Astrocyte (in vitro differentiated cells and primary cell): ENCODE measurements around the gene PODNL1. TPM values are rescaled to one million over a fixed set of nuclear protein-coding genes. Genes with fewer than 3 reads are reported as not detected.

ENCODE experiments used
- DNase-seq: peaks from one replicate; pipeline ENCODE4 v3.0.0-alpha.2; 2010; ENCODE audit warnings: low read depth
- FAIRE-seq: peaks from 2 replicates; lab custom pipeline; 2011; peaks lifted over from hg19 to GRCh38; lab: Jason Lieb, UNC
- H2AFZ ChIP-seq: 2 replicates; pipeline ENCODE4 v1.6.0; 2012; ENCODE audit warnings: low read depth, low read length, inconsistent platforms
- H3K27ac ChIP-seq: 2 replicates; pipeline ENCODE4 v1.5.1; 2011; ENCODE audit warnings: low read depth, low read length, inconsistent platforms
- H3K27me3 ChIP-seq: 2 replicates; pipeline ENCODE4 v1.6.0; 2011; ENCODE audit warnings: low read length, inconsistent platforms; ENCODE audit not compliant: insufficient read depth
- H3K36me3 ChIP-seq: 2 replicates; pipeline ENCODE4 v1.5.1; 2011; ENCODE audit warnings: low read length, inconsistent platforms; ENCODE audit not compliant: insufficient read depth
- H3K4me1 ChIP-seq: 2 replicates; pipeline ENCODE4 v1.5.1; 2011; ENCODE audit warnings: low read length, inconsistent platforms; ENCODE audit not compliant: insufficient read depth
- H3K4me2 ChIP-seq: 2 replicates; pipeline ENCODE4 v1.6.0; 2012; ENCODE audit warnings: low read length, inconsistent platforms
- H3K4me3 ChIP-seq: 2 replicates; pipeline ENCODE4 v1.5.1; 2011; ENCODE audit warnings: low read depth, mild to moderate bottlenecking, low read length, inconsistent platforms; ENCODE audit not compliant: insufficient read depth
- H3K79me2 ChIP-seq: 2 replicates; pipeline ENCODE4 v1.6.0; 2012; ENCODE audit warnings: mild to moderate bottlenecking, low read length, inconsistent platforms; ENCODE audit not compliant: insufficient read depth
- H3K9ac ChIP-seq: 2 replicates; pipeline ENCODE4 v1.6.0; 2012; ENCODE audit warnings: mild to moderate bottlenecking, low read length, inconsistent platforms
- H3K9me3 ChIP-seq: 2 replicates; pipeline ENCODE4 v1.5.1; 2012; ENCODE audit warnings: low read depth, mild to moderate bottlenecking, low read length, inconsistent platforms; ENCODE audit not compliant: insufficient read depth
- H4K20me1 ChIP-seq: 2 replicates; pipeline ENCODE4 v1.6.0; 2012; ENCODE audit warnings: low read length, inconsistent platforms; ENCODE audit not compliant: insufficient read depth
- H3K27ac Mint-ChIP-seq: one replicate; pipeline ENCODE4 v1.8.0; 2021; ENCODE audit warnings: mild to moderate bottlenecking, mixed read lengths; ENCODE audit not compliant: unreplicated experiment
- H3K27me3 Mint-ChIP-seq: one replicate; pipeline ENCODE4 v1.8.0; 2021; ENCODE audit warnings: low read depth, mixed read lengths; ENCODE audit not compliant: unreplicated experiment
- H3K36me3 Mint-ChIP-seq: one replicate; pipeline ENCODE4 v1.8.0; 2021; ENCODE audit warnings: low read depth, mixed read lengths; ENCODE audit not compliant: unreplicated experiment
- H3K4me1 Mint-ChIP-seq: one replicate; pipeline ENCODE4 v1.8.0; 2021; ENCODE audit warnings: low read depth, mixed read lengths; ENCODE audit not compliant: unreplicated experiment
- H3K4me3 Mint-ChIP-seq: one replicate; pipeline ENCODE4 v1.8.0; 2021; ENCODE audit warnings: mild to moderate bottlenecking, moderate library complexity, mixed read lengths; ENCODE audit not compliant: unreplicated experiment
- H3K9me3 Mint-ChIP-seq: one replicate; pipeline ENCODE4 v1.8.0; 2021; ENCODE audit warnings: mild to moderate bottlenecking, mixed read lengths; ENCODE audit not compliant: unreplicated experiment
- CTCF ChIP-seq: IDR thresholded peaks from 2 replicates; pipeline ENCODE4 v1.5.1; 2011; ENCODE audit warnings: low read depth, mild to moderate bottlenecking, inconsistent platforms, low read length, moderate library complexity; ENCODE audit not compliant: insufficient read depth
- EZH2 ChIP-seq: IDR thresholded peaks from 2 replicates; pipeline ENCODE4 v1.6.1; 2012; ENCODE audit warnings: mild to moderate bottlenecking, low read length, inconsistent platforms; ENCODE audit not compliant: insufficient read depth
- total RNA-seq: library from RNA; stranded (reverse); gene quantifications from 2 replicates; pipeline ENCODE4 v1.2.1, GENCODE V29; 2021

Gene PODNL1
- total RNA-seq, 1 donor from 2014 or later: 3.3 TPM

- H3K4me3 ChIP-seq: no peak overlapping the region
- FAIRE-seq (no peak), DNase-seq (no peak)
- H3K79me2 ChIP-seq: no peaks in the 10 kb centered on the region
- H3K36me3 ChIP-seq: no peaks in the 10 kb centered on the region
- H3K27me3 Mint-ChIP-seq: no peaks in the 10 kb centered on the region
- no peak overlapping the region for H3K9ac ChIP-seq
- no peak overlapping the region for H3K4me2 ChIP-seq
- H3K4me1 ChIP-seq: peaks cover 5% of the 10 kb centered on the region
- H3K4me3 Mint-ChIP-seq: no peak overlapping the region
- no peak overlapping the region for H3K27ac ChIP-seq
- no peaks in the 10 kb centered on the region for H3K9me3 Mint-ChIP-seq
- H3K9me3 ChIP-seq: no peaks in the 10 kb centered on the region
- H3K36me3 Mint-ChIP-seq: peaks cover 20% of the 10 kb centered on the region
- H2AFZ ChIP-seq: no peak overlapping the region
- H3K4me1 Mint-ChIP-seq: no peaks in the 10 kb centered on the region
- H3K27ac Mint-ChIP-seq: no peak overlapping the region
- no peak for TF ChIP-seq EZH2
- no peak for TF ChIP-seq CTCF
- no peaks in the 10 kb centered on the region for H3K27me3 ChIP-seq
- no peaks in the 10 kb centered on the region for H4K20me1 ChIP-seq
Measured at GRCh38 chr19:13966684-13967128, 28.5 kb upstream of the PODNL1 start.

- no peak overlapping the region for H3K27ac Mint-ChIP-seq
- H3K27me3 Mint-ChIP-seq: no peaks in the 10 kb centered on the region
- H3K4me1 Mint-ChIP-seq: peaks cover 3% of the 10 kb centered on the region
- H3K4me1 ChIP-seq: peaks cover 5% of the 10 kb centered on the region
- H2AFZ ChIP-seq: no peak overlapping the region
- no peaks in the 10 kb centered on the region for H3K9me3 ChIP-seq
- H3K27ac ChIP-seq: no peak overlapping the region
- no peak overlapping the region for H3K4me3 Mint-ChIP-seq
- H3K4me2 ChIP-seq: no peak overlapping the region
- H4K20me1 ChIP-seq: no peaks in the 10 kb centered on the region
- H3K79me2 ChIP-seq: no peaks in the 10 kb centered on the region
- H3K27me3 ChIP-seq: no peaks in the 10 kb centered on the region
- no peaks in the 10 kb centered on the region for H3K9me3 Mint-ChIP-seq
- no peak for FAIRE-seq
- H3K36me3 Mint-ChIP-seq: peaks cover 23% of the 10 kb centered on the region
- no peak for TF ChIP-seq EZH2
- TF ChIP-seq CTCF: no peak
- H3K4me3 ChIP-seq: no peak overlapping the region
- no peaks in the 10 kb centered on the region for H3K36me3 ChIP-seq
- H3K9ac ChIP-seq: no peak overlapping the region
- no peak for DNase-seq
Measured at GRCh38 chr19:13965926-13966683, 27.9 kb upstream of the PODNL1 start.

- Mint-ChIP-seq H3K27ac (no peak overlapping the region), H3K27me3 (no peaks in the 10 kb centered on the region), H3K36me3 (peaks cover 26% of the 10 kb centered on the region), H3K9me3 (no peaks in the 10 kb centered on the region), H3K4me1 (peaks cover 3% of the 10 kb centered on the region), H3K4me3 (no peak overlapping the region)
- Histone ChIP-seq H2AFZ (no peak overlapping the region), H3K36me3 (no peaks in the 10 kb centered on the region), H3K4me1 (peaks cover 5% of the 10 kb centered on the region), H3K9me3 (no peaks in the 10 kb centered on the region), H3K9ac (no peak overlapping the region), H3K4me3 (no peak overlapping the region), H3K4me2 (no peak overlapping the region), H3K27ac (no peak overlapping the region), H4K20me1 (no peaks in the 10 kb centered on the region), H3K27me3 (no peaks in the 10 kb centered on the region), H3K79me2 (no peaks in the 10 kb centered on the region)
- DNase-seq (no peak), FAIRE-seq (no peak)
- TF ChIP-seq EZH2 (no peak), CTCF (no peak)
Measured at GRCh38 chr19:13965377-13965896, 27.2 kb upstream of the PODNL1 start.
